K562 (cell line): ENCODE measurements around the gene OR14A16. TPM values are rescaled to one million over a fixed set of nuclear protein-coding genes. Genes with fewer than 3 reads are reported as not detected.

ENCODE experiments used
- EZH2 ChIP-seq: IDR thresholded peaks from 2 replicates; pipeline ENCODE4 v1.6.1; 2012; ENCODE audit warnings: low read depth, mild to moderate bottlenecking, inconsistent platforms, low read length, borderline replicate concordance
- FOXM1 ChIP-seq, 2 experiments: fragments of 450-650 bp in 1 of 2; sonication (generic) in 1 of 2; formaldehyde crosslinking in 1 of 2; IDR thresholded peaks; 2 replicates each; pipeline versions ENCODE4 v1.6.1 to v1.9.0; 2017 to 2022; ENCODE audit warnings: low read depth in 2 of 2, mild to moderate bottlenecking in 2 of 2, missing genetic modification reagents in 1 of 2, moderate library complexity in 1 of 2
- POU5F1 ChIP-seq: fragments of 150-350 bp; IDR thresholded peaks from 2 replicates; pipeline ENCODE4 v1.6.1; 2014; ENCODE audit warnings: borderline replicate concordance, low read length, low read depth, mild to moderate bottlenecking; ENCODE audit not compliant: partially characterized antibody
- PURB ChIP-seq: sonication (generic); formaldehyde crosslinking; IDR thresholded peaks from 2 replicates; pipeline ENCODE4 v1.9.0; 2021; ENCODE audit warnings: low read depth, mild to moderate bottlenecking, missing genetic modification reagents
- RBM39 ChIP-seq: fragments of 200-400 bp; formaldehyde crosslinking; optimal IDR thresholded peaks from 2 replicates; pipeline ENCODE3; 2018; ENCODE audit warnings: low read depth, low read length
- SIX5 ChIP-seq, 2 experiments: IDR thresholded peaks; 2 replicates each; pipeline ENCODE4 v1.6.1; 2011; ENCODE audit warnings: low read length in 2 of 2, borderline replicate concordance in 1 of 2, low read depth in 1 of 2, mild to moderate bottlenecking in 1 of 2, moderate library complexity in 1 of 2; ENCODE audit not compliant: insufficient read depth in 1 of 2
- SMAD4 ChIP-seq: fragments of 250-450 bp; sonication (Bioruptor Pico); conservative IDR thresholded peaks from 2 replicates; pipeline ENCODE4 v1.8.0; 2021; ENCODE audit warnings: inconsistent platforms, mild to moderate bottlenecking, moderate library complexity
- U2AF1 ChIP-seq: fragments of 200-400 bp; formaldehyde crosslinking; optimal IDR thresholded peaks from 2 replicates; pipeline ENCODE3; 2017; ENCODE audit warnings: mild to moderate bottlenecking, low read depth, low read length, moderate library complexity
- polyA plus RNA-seq, 8 experiments: library from polyadenylated mRNA; depleted of rRNA in 4 of 8; stranded (reverse) in 5 of 8; unstranded in 3 of 8; fragments of >200 nt; fragmentation: Nextera tagmentation in 2 of 8; fragmentation: Illumina TruSeq in 1 of 8; extraction: Ambion mirVana in 2 of 8; extraction: Trizol in 1 of 8; gene quantifications; 2 replicates each; pipeline versions ENCODE4 v1.2.1 to v1.2.3, GENCODE V29; 2011 to 2014; ENCODE audit warnings: inconsistent platforms in 1 of 8, missing spikeins in 1 of 8
- total RNA-seq, 7 experiments: library from RNA; depleted of rRNA in 6 of 7; stranded (reverse); fragments of >200 nt in 6 of 7; fragmentation: Illumina TruSeq in 2 of 7; extraction: Trizol in 2 of 7; gene quantifications; 2 replicates each; pipeline versions ENCODE4 v1.2.1 to v1.2.3, GENCODE V29; 2011 to 2021; ENCODE audit warnings: low replicate concordance in 1 of 7
- TF ChIP-seq, protein P1 (sequence below): fragments of 450-650 bp; IDR thresholded peaks from 2 replicates; pipeline ENCODE4 v1.6.1; 2014; ENCODE audit warnings: low read depth, mild to moderate bottlenecking, moderate library complexity, borderline replicate concordance
- TF ChIP-seq, protein P2 (sequence below): fragments of 250-450 bp; sonication (Bioruptor Pico); IDR thresholded peaks from 2 replicates; pipeline ENCODE4 v1.4.0; 2020; ENCODE audit warnings: mild to moderate bottlenecking, moderate library complexity
- TF ChIP-seq, protein P3 (sequence below), 2 experiments: fragments of 450-650 bp; IDR thresholded peaks; 2 replicates each; pipeline ENCODE4 v1.6.1; 2016

The OR14A16 gene
- total and polyA plus RNA-seq, 9 of the 15 experiments (the other 6 are each of a cell fraction or from before 2014, with no cell fraction given) = not detected

DNA sequence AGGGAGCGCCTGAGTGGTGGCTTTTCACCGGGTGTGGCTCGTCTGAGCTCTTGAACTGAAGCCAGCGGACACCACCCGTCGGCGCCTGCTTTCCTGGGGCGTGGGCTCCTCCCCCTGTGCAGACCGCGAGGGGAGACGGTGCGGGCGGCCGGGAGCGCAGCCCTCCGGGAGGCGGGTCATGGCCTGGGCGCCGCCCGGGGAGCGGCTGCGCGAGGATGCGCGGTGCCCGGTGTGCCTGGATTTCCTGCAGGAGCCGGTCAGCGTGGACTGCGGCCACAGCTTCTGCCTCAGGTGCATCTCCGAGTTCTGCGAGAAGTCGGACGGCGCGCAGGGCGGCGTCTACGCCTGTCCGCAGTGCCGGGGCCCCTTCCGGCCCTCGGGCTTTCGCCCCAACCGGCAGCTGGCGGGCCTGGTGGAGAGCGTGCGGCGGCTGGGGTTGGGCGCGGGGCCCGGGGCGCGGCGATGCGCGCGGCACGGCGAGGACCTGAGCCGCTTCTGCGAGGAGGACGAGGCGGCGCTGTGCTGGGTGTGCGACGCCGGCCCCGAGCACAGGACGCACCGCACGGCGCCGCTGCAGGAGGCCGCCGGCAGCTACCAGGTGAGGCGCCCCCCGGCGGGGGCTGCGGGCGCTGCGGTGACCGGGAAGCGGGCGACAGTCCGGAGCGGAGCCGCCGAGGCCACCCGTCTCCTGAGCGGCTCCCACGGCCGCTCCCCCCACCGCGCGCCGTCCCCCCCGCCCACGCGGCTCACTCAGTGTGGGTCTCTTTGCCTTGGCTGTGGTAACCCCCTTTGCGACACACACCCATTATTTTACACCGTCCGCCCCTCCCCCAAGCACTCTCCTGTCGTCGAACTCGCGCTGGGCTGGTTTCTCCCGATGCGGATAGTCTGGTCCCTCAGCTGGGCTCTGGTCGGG lies 33.4 kb upstream of the OR14A16 start, which contains the start of gene TRIM58 (continued):
- TF ChIP-seq SIX5 (IDR thresholded peaks at IDR 0.05; ENCODE audit: borderline replicate concordance in 1 of 2, insufficient read depth in 1 of 2, low read depth in 1 of 2, low read length in 2 of 2) (no peak), POU5F1 (no peak), SMAD4 (CRISPR knock-in tag) (peak; percentile 94), RBM39 (no peak), PURB (CRISPR knock-in tag) (no peak), U2AF1 (peak; percentile 85), FOXM1 (IDR thresholded peaks at IDR 0.05; ENCODE audit: low read depth) (no peak), FOXM1 (CRISPR knock-in tag; IDR thresholded peaks at IDR 0.05; ENCODE audit: low read depth) (no peak), EZH2 (no peak)
- TF ChIP-seq, protein P1, sequence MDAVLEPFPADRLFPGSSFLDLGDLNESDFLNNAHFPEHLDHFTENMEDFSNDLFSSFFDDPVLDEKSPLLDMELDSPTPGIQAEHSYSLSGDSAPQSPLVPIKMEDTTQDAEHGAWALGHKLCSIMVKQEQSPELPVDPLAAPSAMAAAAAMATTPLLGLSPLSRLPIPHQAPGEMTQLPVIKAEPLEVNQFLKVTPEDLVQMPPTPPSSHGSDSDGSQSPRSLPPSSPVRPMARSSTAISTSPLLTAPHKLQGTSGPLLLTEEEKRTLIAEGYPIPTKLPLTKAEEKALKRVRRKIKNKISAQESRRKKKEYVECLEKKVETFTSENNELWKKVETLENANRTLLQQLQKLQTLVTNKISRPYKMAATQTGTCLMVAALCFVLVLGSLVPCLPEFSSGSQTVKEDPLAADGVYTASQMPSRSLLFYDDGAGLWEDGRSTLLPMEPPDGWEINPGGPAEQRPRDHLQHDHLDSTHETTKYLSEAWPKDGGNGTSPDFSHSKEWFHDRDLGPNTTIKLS = 0 out of 2 replicates have a peak, but pooled peaks have one; percentile 66
- TF ChIP-seq, protein P2, sequence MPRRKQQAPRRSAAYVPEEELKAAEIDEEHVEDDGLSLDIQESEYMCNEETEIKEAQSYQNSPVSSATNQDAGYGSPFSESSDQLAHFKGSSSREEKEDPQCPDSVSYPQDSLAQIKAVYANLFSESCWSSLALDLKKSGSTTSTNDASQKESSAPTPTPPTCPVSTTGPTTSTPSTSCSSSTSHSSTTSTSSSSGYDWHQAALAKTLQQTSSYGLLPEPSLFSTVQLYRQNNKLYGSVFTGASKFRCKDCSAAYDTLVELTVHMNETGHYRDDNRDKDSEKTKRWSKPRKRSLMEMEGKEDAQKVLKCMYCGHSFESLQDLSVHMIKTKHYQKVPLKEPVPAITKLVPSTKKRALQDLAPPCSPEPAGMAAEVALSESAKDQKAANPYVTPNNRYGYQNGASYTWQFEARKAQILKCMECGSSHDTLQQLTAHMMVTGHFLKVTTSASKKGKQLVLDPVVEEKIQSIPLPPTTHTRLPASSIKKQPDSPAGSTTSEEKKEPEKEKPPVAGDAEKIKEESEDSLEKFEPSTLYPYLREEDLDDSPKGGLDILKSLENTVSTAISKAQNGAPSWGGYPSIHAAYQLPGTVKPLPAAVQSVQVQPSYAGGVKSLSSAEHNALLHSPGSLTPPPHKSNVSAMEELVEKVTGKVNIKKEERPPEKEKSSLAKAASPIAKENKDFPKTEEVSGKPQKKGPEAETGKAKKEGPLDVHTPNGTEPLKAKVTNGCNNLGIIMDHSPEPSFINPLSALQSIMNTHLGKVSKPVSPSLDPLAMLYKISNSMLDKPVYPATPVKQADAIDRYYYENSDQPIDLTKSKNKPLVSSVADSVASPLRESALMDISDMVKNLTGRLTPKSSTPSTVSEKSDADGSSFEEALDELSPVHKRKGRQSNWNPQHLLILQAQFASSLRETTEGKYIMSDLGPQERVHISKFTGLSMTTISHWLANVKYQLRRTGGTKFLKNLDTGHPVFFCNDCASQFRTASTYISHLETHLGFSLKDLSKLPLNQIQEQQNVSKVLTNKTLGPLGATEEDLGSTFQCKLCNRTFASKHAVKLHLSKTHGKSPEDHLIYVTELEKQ (CRISPR knock-in tag) = no peak
- TF ChIP-seq, protein P3, sequence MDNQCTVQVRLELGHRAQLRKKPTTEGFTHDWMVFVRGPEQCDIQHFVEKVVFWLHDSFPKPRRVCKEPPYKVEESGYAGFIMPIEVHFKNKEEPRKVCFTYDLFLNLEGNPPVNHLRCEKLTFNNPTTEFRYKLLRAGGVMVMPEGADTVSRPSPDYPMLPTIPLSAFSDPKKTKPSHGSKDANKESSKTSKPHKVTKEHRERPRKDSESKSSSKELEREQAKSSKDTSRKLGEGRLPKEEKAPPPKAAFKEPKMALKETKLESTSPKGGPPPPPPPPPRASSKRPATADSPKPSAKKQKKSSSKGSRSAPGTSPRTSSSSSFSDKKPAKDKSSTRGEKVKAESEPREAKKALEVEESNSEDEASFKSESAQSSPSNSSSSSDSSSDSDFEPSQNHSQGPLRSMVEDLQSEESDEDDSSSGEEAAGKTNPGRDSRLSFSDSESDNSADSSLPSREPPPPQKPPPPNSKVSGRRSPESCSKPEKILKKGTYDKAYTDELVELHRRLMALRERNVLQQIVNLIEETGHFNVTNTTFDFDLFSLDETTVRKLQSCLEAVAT (IDR thresholded peaks at IDR 0.05) = peak in 1 of 2 experiments; percentile 33; a peak in 1 of 4 replicates
